ENCODE measurements around the gene HTR2B. TPM values are rescaled to one million over a fixed set of nuclear protein-coding genes. Genes with fewer than 3 reads are reported as not detected.
"Not testable (repeated sequence)": the region's sequence is repeated elsewhere in the genome, so short reads cannot be mapped to it uniquely, and the experiment has no call there.

The HTR2B gene
- total RNA-seq, 2 experiments from 2014 or later, result not detected

DNA sequence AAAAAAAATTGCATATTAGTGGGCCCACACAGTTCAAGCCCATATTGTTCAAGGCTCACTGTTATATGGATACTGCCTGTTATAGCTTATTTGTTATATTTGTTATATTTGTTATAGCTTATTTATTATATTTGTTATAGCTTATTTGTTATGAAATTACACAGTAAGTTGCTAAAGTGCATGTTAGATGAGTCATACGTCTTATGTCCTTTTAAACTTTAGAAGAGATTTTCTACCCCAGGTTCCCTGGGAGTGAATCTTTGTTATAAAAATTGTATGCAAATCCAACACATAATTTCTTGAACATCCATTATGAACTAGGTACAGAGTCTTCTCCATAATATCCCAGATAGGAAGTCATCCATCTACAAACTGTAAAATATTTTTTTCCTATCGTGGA is 22.1 kb downstream of the HTR2B start:
- intact Hi-C loops (cut with micrococcal nuclease; ENCODE audit: unreplicated experiment), result loop anchor here (5.0 kb wide), 3 partner anchors 125 to 350 kb away; no protein-coding TSS in a partner anchor
- no peak overlapping the region for H3K27ac ChIP-seq (ENCODE audit: low read depth, low read length, poor library complexity, severe bottlenecking)
- CTCF ChIA-PET (ENCODE audit: unreplicated experiment), result no interaction called here

DNA sequence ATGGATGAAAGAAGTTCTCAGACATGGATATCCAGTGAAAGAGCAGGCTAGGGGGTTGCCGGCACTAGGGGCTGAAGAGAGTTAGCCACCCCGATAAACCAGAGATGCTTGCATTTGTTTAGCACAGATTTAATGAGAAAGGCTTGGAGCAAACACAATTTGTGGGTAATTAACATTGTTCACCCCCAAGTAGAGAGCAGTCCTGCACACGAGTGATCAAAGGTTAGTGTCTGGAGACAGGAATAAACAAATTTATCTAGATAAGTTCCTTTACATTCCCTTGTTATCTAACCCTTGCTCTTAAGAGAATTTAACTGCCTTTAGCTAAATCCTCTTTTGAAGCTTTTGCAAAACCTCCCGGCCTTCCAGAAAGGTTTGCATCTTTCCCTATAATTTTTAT is 23.9 kb downstream of the HTR2B start:
- CTCF ChIA-PET (ENCODE audit: unreplicated experiment), result no interaction called here
- Histone ChIP-seq H3K79me2 (ENCODE audit: insufficient read depth, low read depth, low read length) (peaks cover 14% of the 10 kb centered on the region; the same call in 1 of the 2 replicates), H4K20me1 (ENCODE audit: insufficient read depth, low read length) (no peaks in the 10 kb centered on the region), H3K4me1 (ENCODE audit: insufficient read depth, low read length, poor library complexity, severe bottlenecking) (peaks cover 6% of the 10 kb centered on the region), H3K9me3 (ENCODE audit: low read length) (peaks cover 11% of the 10 kb centered on the region), H3K9me2 (ENCODE audit: insufficient read depth, low read length) (no peaks in the 10 kb centered on the region), H3K4me2 (ENCODE audit: low read length) (no peak overlapping the region), H2AFZ (ENCODE audit: low read length) (no peak overlapping the region), H3K4me3 (ENCODE audit: low read depth, low read length, poor library complexity, severe bottlenecking) (no peak overlapping the region), H3K27ac (ENCODE audit: low read depth, low read length, poor library complexity, severe bottlenecking) (no peak overlapping the region), H3K36me3 (ENCODE audit: insufficient read depth, low read length) (peaks cover 80% of the 10 kb centered on the region)
- no TSS peak for BruUV-seq (replicated peaks)
- DNase-seq (ENCODE audit: low spot score), result no peak
- intact Hi-C loops (cut with micrococcal nuclease; ENCODE audit: unreplicated experiment), result loop anchor here (5.0 kb wide), 3 partner anchors 126 to 351 kb away; no protein-coding TSS in a partner anchor
- no peak for TF ChIP-seq EZH2phosphoT487 (IDR thresholded peaks at IDR 0.05; ENCODE audit: borderline replicate concordance, low read depth, low read length)
- TF ChIP-seq, protein P1, sequence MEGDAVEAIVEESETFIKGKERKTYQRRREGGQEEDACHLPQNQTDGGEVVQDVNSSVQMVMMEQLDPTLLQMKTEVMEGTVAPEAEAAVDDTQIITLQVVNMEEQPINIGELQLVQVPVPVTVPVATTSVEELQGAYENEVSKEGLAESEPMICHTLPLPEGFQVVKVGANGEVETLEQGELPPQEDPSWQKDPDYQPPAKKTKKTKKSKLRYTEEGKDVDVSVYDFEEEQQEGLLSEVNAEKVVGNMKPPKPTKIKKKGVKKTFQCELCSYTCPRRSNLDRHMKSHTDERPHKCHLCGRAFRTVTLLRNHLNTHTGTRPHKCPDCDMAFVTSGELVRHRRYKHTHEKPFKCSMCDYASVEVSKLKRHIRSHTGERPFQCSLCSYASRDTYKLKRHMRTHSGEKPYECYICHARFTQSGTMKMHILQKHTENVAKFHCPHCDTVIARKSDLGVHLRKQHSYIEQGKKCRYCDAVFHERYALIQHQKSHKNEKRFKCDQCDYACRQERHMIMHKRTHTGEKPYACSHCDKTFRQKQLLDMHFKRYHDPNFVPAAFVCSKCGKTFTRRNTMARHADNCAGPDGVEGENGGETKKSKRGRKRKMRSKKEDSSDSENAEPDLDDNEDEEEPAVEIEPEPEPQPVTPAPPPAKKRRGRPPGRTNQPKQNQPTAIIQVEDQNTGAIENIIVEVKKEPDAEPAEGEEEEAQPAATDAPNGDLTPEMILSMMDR (conservative IDR thresholded peaks at IDR 0.05; ENCODE audit: low read length), result no peak
- POLR2A ChIA-PET, result no interaction called here

More for the DNA sequence above, 22.1 kb downstream of the HTR2B start:
- TF ChIP-seq EZH2phosphoT487 (IDR thresholded peaks at IDR 0.05; ENCODE audit: borderline replicate concordance, low read depth, low read length), result no peak
- TF ChIP-seq, protein P1 (conservative IDR thresholded peaks at IDR 0.05; ENCODE audit: low read length), result no peak
- H3K4me3 ChIP-seq (ENCODE audit: low read depth, low read length, poor library complexity, severe bottlenecking), result no peak overlapping the region
- peaks cover 11% of the 10 kb centered on the region for H3K9me3 ChIP-seq (ENCODE audit: low read length)
- no peaks in the 10 kb centered on the region for H3K9me2 ChIP-seq (ENCODE audit: insufficient read depth, low read length)
- no peaks in the 10 kb centered on the region for H4K20me1 ChIP-seq (ENCODE audit: insufficient read depth, low read length)
- H3K79me2 ChIP-seq (ENCODE audit: insufficient read depth, low read depth, low read length), result peaks cover 16% of the 10 kb centered on the region; the same call in 1 of the 2 replicates
- DNase-seq (ENCODE audit: low spot score), result no peak
- H2AFZ ChIP-seq (ENCODE audit: low read length), result no peak overlapping the region
- H3K36me3 ChIP-seq (ENCODE audit: insufficient read depth, low read length), result peaks cover 81% of the 10 kb centered on the region
- H3K4me1 ChIP-seq (ENCODE audit: insufficient read depth, low read length, poor library complexity, severe bottlenecking), result peaks cover 6% of the 10 kb centered on the region
- no TSS peak for BruUV-seq (replicated peaks)
- H3K4me2 ChIP-seq (ENCODE audit: low read length), result no peak overlapping the region
- POLR2A ChIA-PET, result interaction anchor here (0.6 to 1.5 kb wide), 6 partner anchors 10 to 268 kb away, joined by 3 to 4 read pairs (median 3); no protein-coding TSS in a partner anchor

DNA sequence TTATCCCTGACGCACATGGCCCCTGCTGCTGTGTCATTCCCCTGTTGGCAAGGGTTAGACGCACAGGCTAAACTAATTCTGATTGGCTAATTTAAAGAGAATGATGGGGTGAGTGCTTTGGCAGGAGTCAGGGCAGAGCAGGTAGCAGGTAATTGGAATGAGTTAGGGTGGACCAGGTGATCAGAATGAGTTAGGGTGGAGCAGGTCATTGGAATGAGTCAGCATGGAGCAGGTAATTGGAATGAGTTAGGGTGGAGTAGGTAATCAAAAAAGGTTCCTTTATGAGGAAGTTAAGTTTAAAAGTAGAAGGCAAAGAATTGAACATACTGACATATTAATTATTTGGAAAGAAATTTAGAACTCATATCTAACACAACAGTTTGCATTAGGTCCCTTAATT is 24.5 kb downstream of the HTR2B start:
- POLR2A ChIA-PET; BruUV-seq (replicated peaks); H3K4me2 ChIP-seq (ENCODE audit: low read length); H2AFZ ChIP-seq (ENCODE audit: low read length); CTCF ChIA-PET (ENCODE audit: unreplicated experiment); H4K20me1 ChIP-seq (ENCODE audit: insufficient read depth, low read length); H3K9me2 ChIP-seq (ENCODE audit: insufficient read depth, low read length); H3K4me1 ChIP-seq (ENCODE audit: insufficient read depth, low read length, poor library complexity, severe bottlenecking); H3K4me3 ChIP-seq (ENCODE audit: low read depth, low read length, poor library complexity, severe bottlenecking); H3K27ac ChIP-seq (ENCODE audit: low read depth, low read length, poor library complexity, severe bottlenecking); DNase-seq (ENCODE audit: low spot score): not testable (repeated sequence)
- Histone ChIP-seq H3K9me3 (ENCODE audit: low read length) (peaks cover 11% of the 10 kb centered on the region), H3K79me2 (ENCODE audit: insufficient read depth, low read depth, low read length) (peaks cover 10% of the 10 kb centered on the region; the same call in 1 of the 2 replicates), H3K36me3 (ENCODE audit: insufficient read depth, low read length) (peaks cover 80% of the 10 kb centered on the region)
- intact Hi-C loops (cut with micrococcal nuclease; ENCODE audit: unreplicated experiment), result loop anchor here (5.0 kb wide), 3 partner anchors 127 to 352 kb away; no protein-coding TSS in a partner anchor
